MV-4-11 (cell line): Measurements from ENCODE around the gene STPG3.

Source experiments
- DNase-seq: peaks from one replicate; lab custom pipeline; 2025; lab: John Stamatoyannopoulos, UW

Gene STPG3

DNA sequence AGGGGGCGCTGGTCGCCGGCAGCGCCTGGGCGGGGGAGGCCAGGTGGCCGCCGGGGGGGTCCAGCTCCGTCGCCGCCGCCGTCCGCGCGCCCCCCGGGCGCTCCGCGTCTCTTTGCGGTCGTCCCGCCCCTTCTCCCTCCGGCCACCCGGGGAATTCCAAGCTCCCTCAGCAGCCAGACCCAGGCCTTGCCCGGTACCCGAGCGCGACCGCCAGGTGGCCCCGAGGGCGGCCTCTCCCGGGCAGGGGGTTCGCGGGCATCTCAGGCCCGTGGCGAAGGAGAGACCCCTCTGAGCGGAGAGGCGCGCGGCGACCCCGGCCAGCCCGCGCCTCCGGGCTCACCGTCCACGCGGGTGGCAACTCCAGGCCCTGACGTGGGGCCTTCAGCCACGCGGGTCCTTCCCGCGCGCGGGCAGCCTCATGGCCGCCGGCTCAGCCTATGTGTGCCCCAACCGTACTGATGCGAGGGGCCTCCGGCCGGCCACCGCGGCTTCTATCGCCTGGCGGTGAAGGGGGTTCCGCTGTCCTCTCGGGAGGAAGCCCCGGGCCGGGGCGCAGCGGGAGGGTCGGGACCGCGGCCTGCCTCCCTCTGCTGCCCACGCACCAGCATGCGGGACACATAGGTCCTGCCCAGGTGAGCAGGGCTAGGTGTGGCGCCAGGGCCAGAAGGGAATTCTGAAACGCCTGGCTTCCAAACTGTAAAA lies 51.5 kb downstream of the STPG3 start:
- DNase-seq, result no peak
